HFFc6 (cell line): ENCODE measurements around the gene PRKCE. TPM values are rescaled to one million over a fixed set of nuclear protein-coding genes. Genes with fewer than 3 reads are reported as not detected.
A peak's percentile ranks its signal among the peaks of the same experiment; 100 is the strongest.

ENCODE experiments used
- DNase-seq: peaks from one replicate; pipeline ENCODE4 v3.0.0-alpha.2; 2018
- H3K27ac Mint-ChIP-seq: 2 replicates; pipeline ENCODE4 v1.8.0; 2020; ENCODE audit warnings: mild to moderate bottlenecking, mixed read lengths
- H3K27me3 Mint-ChIP-seq: 2 replicates; pipeline ENCODE4 v1.8.0; 2021; ENCODE audit warnings: mild to moderate bottlenecking, moderate library complexity, mixed read lengths; ENCODE audit not compliant: insufficient read depth
- H3K36me3 Mint-ChIP-seq: 2 replicates; pipeline ENCODE4 v1.8.0; 2021; ENCODE audit warnings: low read depth, mixed read lengths
- H3K4me1 Mint-ChIP-seq: 2 replicates; pipeline ENCODE4 v1.8.0; 2020; ENCODE audit warnings: low read depth, mixed read lengths
- H3K4me3 Mint-ChIP-seq: 2 replicates; pipeline ENCODE4 v1.8.0; 2020; ENCODE audit warnings: mild to moderate bottlenecking, moderate library complexity, mixed read lengths
- H3K9me3 Mint-ChIP-seq: 2 replicates; pipeline ENCODE4 v1.8.0; 2020; ENCODE audit warnings: mild to moderate bottlenecking, mixed read lengths
- CTCF ChIP-seq: fragments of 200-600 bp; sonication (generic); IDR thresholded peaks from 2 replicates; pipeline ENCODE4 v1.5.0; 2021; ENCODE audit warnings: antibody characterized with exemption, mild to moderate bottlenecking
- total RNA-seq, 6 experiments: library from RNA; stranded (reverse); fragmentation: NEBNext Ultra II Directional; extraction: Animal tissue kit (Norgen Biotek cat#: 25700); gene quantifications; 2 replicates in 1 of 6; 3 replicates in 5 of 6; pipeline ENCODE4 v1.2.3, GENCODE V29; 2021

PRKCE gene
- total RNA-seq, 6 experiments from 2014 or later: 10.8 to 13.7 (median 12.0) TPM

- Mint-ChIP-seq H3K36me3 (peaks cover 17% of the 10 kb centered on the region), H3K27ac (no peak overlapping the region), H3K4me3 (no peak overlapping the region), H3K9me3 (peaks cover 19% of the 10 kb centered on the region), H3K4me1 (peaks cover 5% of the 10 kb centered on the region), H3K27me3 (no peaks in the 10 kb centered on the region; the same call in none of the 2 replicates)
- no peak for TF ChIP-seq CTCF
- no peak for DNase-seq
Measured at GRCh38 chr2:45834372-45834771, 182.9 kb downstream of the PRKCE start.

- DNase-seq: no peak
- H3K4me1 Mint-ChIP-seq: peaks cover 10% of the 10 kb centered on the region
- H3K27me3 Mint-ChIP-seq: no peaks in the 10 kb centered on the region; the same call in 1 of the 2 replicates
- peaks cover 16% of the 10 kb centered on the region for H3K36me3 Mint-ChIP-seq
- peaks cover 16% of the 10 kb centered on the region for H3K9me3 Mint-ChIP-seq
- H3K4me3 Mint-ChIP-seq: no peak overlapping the region
- TF ChIP-seq CTCF: no peak
- no peak overlapping the region for H3K27ac Mint-ChIP-seq
Measured at GRCh38 chr2:45834858-45835257, 183.4 kb downstream of the PRKCE start.

GRCh38 chr2:45836316-45836715 is 184.8 kb downstream of the PRKCE start:
- Mint-ChIP-seq H3K27me3 (no peaks in the 10 kb centered on the region; the same call in 1 of the 2 replicates), H3K4me1 (peaks cover 16% of the 10 kb centered on the region), H3K27ac (peak overlapping the region; percentile 34; the same call in 1 of the 2 replicates), H3K9me3 (peaks cover 2% of the 10 kb centered on the region), H3K36me3 (peaks cover 2% of the 10 kb centered on the region), H3K4me3 (no peak overlapping the region)
- DNase-seq: no peak
- TF ChIP-seq CTCF: no peak

GRCh38 chr2:45836740-45837139 is 185.3 kb downstream of the PRKCE start:
- H3K27ac Mint-ChIP-seq: peak overlapping the region; percentile 34; the same call in 1 of the 2 replicates
- no peaks in the 10 kb centered on the region; the same call in 1 of the 2 replicates for H3K27me3 Mint-ChIP-seq
- no peak for TF ChIP-seq CTCF
- no peak for DNase-seq
- no peaks in the 10 kb centered on the region for H3K9me3 Mint-ChIP-seq
- peaks cover 16% of the 10 kb centered on the region for H3K4me1 Mint-ChIP-seq
- no peaks in the 10 kb centered on the region for H3K36me3 Mint-ChIP-seq
- H3K4me3 Mint-ChIP-seq: no peak overlapping the region

DNA sequence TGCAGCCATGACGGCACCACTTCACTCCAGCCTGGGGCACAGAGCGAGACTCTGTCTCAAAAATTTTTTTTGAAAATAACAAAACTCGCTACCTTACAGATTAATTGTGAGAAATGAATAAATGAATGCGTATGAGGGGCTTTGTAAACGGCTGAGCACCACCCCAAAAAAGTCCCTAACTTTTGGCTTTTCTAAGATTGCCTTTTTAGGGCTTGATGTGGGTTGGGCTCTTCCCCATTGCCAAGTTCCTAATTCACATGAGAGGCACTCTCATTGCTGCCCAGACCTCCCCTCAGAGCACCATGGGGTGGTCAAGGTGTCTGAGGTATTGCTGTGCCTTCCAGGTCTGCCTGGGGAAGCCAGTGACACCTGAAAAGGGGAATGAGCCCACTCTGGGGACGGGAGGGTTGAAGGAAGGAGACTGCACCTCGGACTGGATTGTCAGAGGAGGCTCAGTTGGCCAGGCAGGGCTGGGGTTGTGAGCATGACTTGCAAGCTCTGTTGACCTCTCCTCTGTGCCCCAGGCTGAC is 186.4 kb downstream of the PRKCE start:
- H3K4me3 Mint-ChIP-seq: no peak overlapping the region
- no peaks in the 10 kb centered on the region for H3K9me3 Mint-ChIP-seq
- no peaks in the 10 kb centered on the region; the same call in 1 of the 2 replicates for H3K36me3 Mint-ChIP-seq
- TF ChIP-seq CTCF: no peak
- H3K27me3 Mint-ChIP-seq: peaks cover 1% of the 10 kb centered on the region; the same call in 1 of the 2 replicates
- DNase-seq: no peak
- peaks cover 16% of the 10 kb centered on the region for H3K4me1 Mint-ChIP-seq
- no peak overlapping the region for H3K27ac Mint-ChIP-seq
